LNCAP (cell line): ENCODE data around the gene PHLDB1.

Experiments used
- CTCF ChIP-seq: fragments of 450-650 bp; IDR thresholded peaks from 2 replicates; pipeline ENCODE4 v1.5.1; 2017; ENCODE audit warnings: mild to moderate bottlenecking

Gene PHLDB1

GRCh38 chr11:118607401-118608359 is at the start of gene PHLDB1:
PHLDB1 (plus strand) TSS chr11:118607615; CDS start chr11:118613837, 6,222 bp downstream.
- TF ChIP-seq CTCF, result peak; percentile 24; the same call in 1 of the 2 replicates

- TF ChIP-seq CTCF, result no peak
Observed at GRCh38 chr11:118560806-118561205, 46.6 kb upstream of the PHLDB1 start.

GRCh38 chr11:118565051-118565450 is 42.4 kb upstream of the PHLDB1 start:
- no peak for TF ChIP-seq CTCF

- TF ChIP-seq CTCF, result no peak
Observed at GRCh38 chr11:118569670-118570069, 37.7 kb upstream of the PHLDB1 start.

GRCh38 chr11:118570787-118571186 is 36.6 kb upstream of the PHLDB1 start:
- TF ChIP-seq CTCF, result no peak

GRCh38 chr11:118572061-118572980 is 35.1 kb upstream of the PHLDB1 start, which contains the start of gene ARCN1:
ARCN1 (plus strand) TSS chr11:118572409; CDS start chr11:118572548, 139 bp downstream.
- TF ChIP-seq CTCF, result no peak

- TF ChIP-seq CTCF, result no peak
Observed at GRCh38 chr11:118572981-118573550, 34.3 kb upstream of the PHLDB1 start.
